K562 (cell line): ENCODE results near the gene LPIN2. TPM values are rescaled to one million over a fixed set of nuclear protein-coding genes. Genes with fewer than 3 reads are reported as not detected.

Experiments used
- BACH1 ChIP-seq: fragments of 200-800 bp; sonication (Bioruptor generic); IDR thresholded peaks from 2 replicates; pipeline ENCODE4 v1.6.1; 2016; ENCODE audit warnings: missing genetic modification characterization, missing compliant biosample characterization
- FOXA3 ChIP-seq, 2 experiments: fragments of 450-650 bp in 1 of 2; sonication (generic) in 1 of 2; formaldehyde crosslinking; IDR thresholded peaks in 1 of 2; conservative IDR thresholded peaks in 1 of 2; 2 replicates each; pipeline versions ENCODE4 v1.4.0 to v1.8.0; 2020 to 2022; ENCODE audit warnings: mild to moderate bottlenecking in 2 of 2, missing genetic modification reagents in 1 of 2
- FOXJ3 ChIP-seq: sonication (generic); formaldehyde crosslinking; IDR thresholded peaks from 2 replicates; pipeline ENCODE4 v1.4.0; 2020; ENCODE audit warnings: mild to moderate bottlenecking, missing genetic modification reagents
- GABPB2 ChIP-seq: fragments of 250-450 bp; sonication (Bioruptor Pico); conservative IDR thresholded peaks from 2 replicates; pipeline ENCODE4 v1.5.1; 2021; ENCODE audit warnings: mild to moderate bottlenecking
- HMG20B ChIP-seq: fragments of 250-450 bp; sonication (Bioruptor Pico); IDR thresholded peaks from 2 replicates; pipeline ENCODE4 v1.5.0; 2021; ENCODE audit warnings: mild to moderate bottlenecking
- HNRNPLL ChIP-seq: fragments of 200-400 bp; formaldehyde crosslinking; IDR thresholded peaks from 2 replicates; pipeline ENCODE4 v1.6.1; 2017; ENCODE audit warnings: low read length, low read depth, mild to moderate bottlenecking; ENCODE audit not compliant: poor library complexity, severe bottlenecking
- KAT8 ChIP-seq: fragments of 450-650 bp; IDR thresholded peaks from 2 replicates; pipeline ENCODE4 v1.6.1; 2016; ENCODE audit warnings: low read depth, mild to moderate bottlenecking
- POLR3A ChIP-seq: IDR thresholded peaks from 2 replicates; pipeline ENCODE4 v1.6.1; 2011; ENCODE audit warnings: borderline replicate concordance, mild to moderate bottlenecking, moderate library complexity; ENCODE audit not compliant: insufficient read length, insufficient read depth; ENCODE audit errors: extremely low read depth
- SMAD1 ChIP-seq: fragments of 150-350 bp; IDR thresholded peaks from 2 replicates; pipeline ENCODE4 v1.6.1; 2014; ENCODE audit warnings: low read length, low read depth; ENCODE audit not compliant: partially characterized antibody
- SMARCC2 ChIP-seq: fragments of 450-650 bp; IDR thresholded peaks from 2 replicates; pipeline ENCODE4 v1.6.1; 2017; ENCODE audit warnings: antibody characterized with exemption, moderate library complexity, mild to moderate bottlenecking, low read depth
- SRSF7 ChIP-seq: fragments of 200-400 bp; formaldehyde crosslinking; optimal IDR thresholded peaks from 2 replicates; pipeline ENCODE3; 2017; ENCODE audit warnings: mild to moderate bottlenecking, low read depth, low read length
- U2AF2 ChIP-seq: fragments of 200-400 bp; formaldehyde crosslinking; optimal IDR thresholded peaks from 2 replicates; pipeline ENCODE3; 2017; ENCODE audit warnings: low read depth, mild to moderate bottlenecking, low read length
- ZBTB17 ChIP-seq: fragments of 450-650 bp; formaldehyde crosslinking; IDR thresholded peaks from 2 replicates; pipeline ENCODE4 v1.4.0; 2020; ENCODE audit warnings: mild to moderate bottlenecking
- ZC3H4 ChIP-seq: sonication (generic); formaldehyde crosslinking; IDR thresholded peaks from 2 replicates; pipeline ENCODE4 v1.9.0; 2021; ENCODE audit warnings: missing genetic modification reagents, borderline replicate concordance
- ZC3H8 ChIP-seq: fragments of 450-650 bp; IDR thresholded peaks from 2 replicates; pipeline ENCODE4 v1.6.1; 2017
- ZNF143 ChIP-seq: sonication (generic); formaldehyde crosslinking; IDR thresholded peaks from 2 replicates; pipeline ENCODE4 v1.9.0; 2022; ENCODE audit warnings: mild to moderate bottlenecking, missing genetic modification reagents
- ZNF174 ChIP-seq: fragments of 250-450 bp; sonication (Bioruptor Pico); IDR thresholded peaks from 2 replicates; pipeline ENCODE4 v1.4.0; 2020; ENCODE audit warnings: mild to moderate bottlenecking
- ZNF253 ChIP-seq: fragments of 250-450 bp; sonication (Bioruptor Pico); conservative IDR thresholded peaks from 2 replicates; pipeline ENCODE4 v1.6.1; 2021; ENCODE audit warnings: mild to moderate bottlenecking
- ZNF282 ChIP-seq: sonication (generic); formaldehyde crosslinking; IDR thresholded peaks from 2 replicates; pipeline ENCODE4 v1.8.1; 2023; ENCODE audit warnings: missing genetic modification reagents
- polyA plus RNA-seq, 8 experiments: library from polyadenylated mRNA; depleted of rRNA in 4 of 8; stranded (reverse) in 5 of 8; unstranded in 3 of 8; fragments of >200 nt; fragmentation: Nextera tagmentation in 2 of 8; fragmentation: Illumina TruSeq in 1 of 8; extraction: Ambion mirVana in 2 of 8; extraction: Trizol in 1 of 8; gene quantifications; 2 replicates each; pipeline versions ENCODE4 v1.2.1 to v1.2.3, GENCODE V29; 2011 to 2014; ENCODE audit warnings: inconsistent platforms in 1 of 8, missing spikeins in 1 of 8
- total RNA-seq, 7 experiments: library from RNA; depleted of rRNA in 6 of 7; stranded (reverse); fragments of >200 nt in 6 of 7; fragmentation: Illumina TruSeq in 2 of 7; extraction: Trizol in 2 of 7; gene quantifications; 2 replicates each; pipeline versions ENCODE4 v1.2.1 to v1.2.3, GENCODE V29; 2011 to 2021; ENCODE audit warnings: low replicate concordance in 1 of 7
- TF ChIP-seq, protein P1 (sequence below), 2 experiments: IDR thresholded peaks; 2 replicates each; pipeline ENCODE4 v1.6.1; 2011; ENCODE audit warnings: borderline replicate concordance in 1 of 2, control low read depth in 1 of 2, low read depth in 1 of 2, low read length in 1 of 2, mild to moderate bottlenecking in 1 of 2, mixed read lengths in 1 of 2, moderate library complexity in 1 of 2; ENCODE audit not compliant: insufficient read depth in 1 of 2, insufficient read length in 1 of 2, poor library complexity in 1 of 2, severe bottlenecking in 1 of 2; ENCODE audit errors: extremely low read depth in 1 of 2
- TF ChIP-seq, protein P2 (sequence below): IDR thresholded peaks from 2 replicates; pipeline ENCODE4 v1.6.1; 2016; ENCODE audit warnings: missing genetic modification characterization, missing compliant biosample characterization
- TF ChIP-seq, protein P3 (sequence below): sonication (generic); formaldehyde crosslinking; IDR thresholded peaks from 2 replicates; pipeline ENCODE4 v1.8.0; 2023; ENCODE audit warnings: mild to moderate bottlenecking, missing genetic modification reagents
- TF ChIP-seq, protein P4 (sequence below): fragments of 450-650 bp; IDR thresholded peaks from one replicate; pipeline ENCODE4 v1.6.1; 2018; ENCODE audit warnings: mild to moderate bottlenecking, moderate library complexity; ENCODE audit not compliant: partially characterized antibody

The LPIN2 gene
- total and polyA plus RNA-seq, 9 of the 15 experiments (the other 6 are each of a cell fraction or from before 2014, with no cell fraction given) = 5.2 to 34.8 (median 24.6) TPM

DNA sequence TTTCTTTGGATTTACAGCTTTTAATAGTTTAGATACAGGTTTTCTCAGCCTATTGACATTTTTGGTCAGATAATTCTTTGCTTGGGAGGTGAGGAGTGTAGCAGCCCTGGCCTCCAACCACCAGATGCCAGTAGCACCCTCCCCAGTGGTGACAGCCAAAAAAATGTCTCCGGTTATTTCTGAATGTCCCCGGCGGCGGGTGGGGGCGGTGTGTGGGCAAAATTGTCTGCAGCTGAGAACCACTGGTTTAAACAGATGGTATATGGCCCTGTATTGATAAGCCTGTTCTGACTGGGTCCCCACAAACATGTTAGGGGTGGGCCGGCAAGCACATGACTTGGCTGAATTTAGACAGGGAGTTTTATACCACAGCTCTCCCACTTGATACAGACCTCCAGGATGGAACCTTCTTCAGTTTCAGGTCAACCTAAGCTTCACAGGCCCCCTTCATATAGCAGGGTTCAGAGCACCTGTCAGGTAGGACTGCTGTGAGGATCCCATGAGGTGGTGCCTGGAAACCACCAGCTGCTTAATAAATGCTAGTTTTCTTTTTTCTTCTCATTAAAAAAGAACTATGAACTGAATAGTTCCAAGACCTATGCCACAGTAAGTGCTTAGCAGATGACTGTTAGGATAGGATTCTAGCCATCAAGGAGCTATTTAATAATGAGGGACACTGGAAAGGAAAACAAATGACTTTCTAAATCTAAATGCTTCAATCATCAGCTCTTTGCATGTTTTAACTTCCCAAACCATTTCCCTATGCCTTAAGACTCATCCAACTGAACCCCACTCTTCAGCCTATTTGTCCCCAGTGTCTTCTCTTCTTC is 18.1 kb downstream of the LPIN2 start (continued):
- TF ChIP-seq, protein P1, sequence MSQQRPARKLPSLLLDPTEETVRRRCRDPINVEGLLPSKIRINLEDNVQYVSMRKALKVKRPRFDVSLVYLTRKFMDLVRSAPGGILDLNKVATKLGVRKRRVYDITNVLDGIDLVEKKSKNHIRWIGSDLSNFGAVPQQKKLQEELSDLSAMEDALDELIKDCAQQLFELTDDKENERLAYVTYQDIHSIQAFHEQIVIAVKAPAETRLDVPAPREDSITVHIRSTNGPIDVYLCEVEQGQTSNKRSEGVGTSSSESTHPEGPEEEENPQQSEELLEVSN (IDR thresholded peaks at IDR 0.05; ENCODE audit: borderline replicate concordance in 1 of 2, extremely low read depth in 1 of 2, insufficient read depth in 1 of 2, insufficient read length in 1 of 2, low read depth in 1 of 2, low read length in 1 of 2, poor library complexity in 1 of 2, severe bottlenecking in 1 of 2) = peak in 1 of 2 experiments; percentile 27
- TF ChIP-seq ZC3H8 (no peak), ZC3H4 (CRISPR knock-in tag) (no peak), SRSF7 (no peak), ZNF174 (CRISPR knock-in tag) (no peak), HNRNPLL (no peak), KAT8 (no peak), POLR3A (no peak), GABPB2 (CRISPR knock-in tag) (no peak), ZNF143 (CRISPR knock-in tag) (no peak), U2AF2 (no peak), SMARCC2 (no peak), BACH1 (0 out of 2 replicates have a peak, but pooled peaks have one; percentile 56), ZNF253 (CRISPR knock-in tag) (no peak), ZNF282 (CRISPR knock-in tag) (no peak), HMG20B (no peak), FOXA3 (CRISPR knock-in tag; conservative IDR thresholded peaks at IDR 0.05 in 1 of 2, IDR thresholded peaks at IDR 0.05 in 1 of 2) (peak in 1 of 2 experiments; percentile 77; a peak in 1 of 4 replicates), FOXJ3 (CRISPR knock-in tag) (no peak), SMAD1 (no peak), ZBTB17 (CRISPR knock-in tag) (no peak; the same call in 1 of the 2 replicates)
- TF ChIP-seq, protein P2, sequence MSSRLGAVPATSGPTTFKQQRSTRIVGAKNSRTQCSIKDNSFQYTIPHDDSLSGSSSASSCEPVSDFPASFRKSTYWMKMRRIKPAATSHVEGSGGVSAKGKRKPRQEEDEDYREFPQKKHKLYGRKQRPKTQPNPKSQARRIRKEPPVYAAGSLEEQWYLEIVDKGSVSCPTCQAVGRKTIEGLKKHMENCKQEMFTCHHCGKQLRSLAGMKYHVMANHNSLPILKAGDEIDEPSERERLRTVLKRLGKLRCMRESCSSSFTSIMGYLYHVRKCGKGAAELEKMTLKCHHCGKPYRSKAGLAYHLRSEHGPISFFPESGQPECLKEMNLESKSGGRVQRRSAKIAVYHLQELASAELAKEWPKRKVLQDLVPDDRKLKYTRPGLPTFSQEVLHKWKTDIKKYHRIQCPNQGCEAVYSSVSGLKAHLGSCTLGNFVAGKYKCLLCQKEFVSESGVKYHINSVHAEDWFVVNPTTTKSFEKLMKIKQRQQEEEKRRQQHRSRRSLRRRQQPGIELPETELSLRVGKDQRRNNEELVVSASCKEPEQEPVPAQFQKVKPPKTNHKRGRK (tag) = no peak
- TF ChIP-seq, protein P3, sequence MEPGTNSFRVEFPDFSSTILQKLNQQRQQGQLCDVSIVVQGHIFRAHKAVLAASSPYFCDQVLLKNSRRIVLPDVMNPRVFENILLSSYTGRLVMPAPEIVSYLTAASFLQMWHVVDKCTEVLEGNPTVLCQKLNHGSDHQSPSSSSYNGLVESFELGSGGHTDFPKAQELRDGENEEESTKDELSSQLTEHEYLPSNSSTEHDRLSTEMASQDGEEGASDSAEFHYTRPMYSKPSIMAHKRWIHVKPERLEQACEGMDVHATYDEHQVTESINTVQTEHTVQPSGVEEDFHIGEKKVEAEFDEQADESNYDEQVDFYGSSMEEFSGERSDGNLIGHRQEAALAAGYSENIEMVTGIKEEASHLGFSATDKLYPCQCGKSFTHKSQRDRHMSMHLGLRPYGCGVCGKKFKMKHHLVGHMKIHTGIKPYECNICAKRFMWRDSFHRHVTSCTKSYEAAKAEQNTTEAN (CRISPR knock-in tag) = no peak
- TF ChIP-seq, protein P4, sequence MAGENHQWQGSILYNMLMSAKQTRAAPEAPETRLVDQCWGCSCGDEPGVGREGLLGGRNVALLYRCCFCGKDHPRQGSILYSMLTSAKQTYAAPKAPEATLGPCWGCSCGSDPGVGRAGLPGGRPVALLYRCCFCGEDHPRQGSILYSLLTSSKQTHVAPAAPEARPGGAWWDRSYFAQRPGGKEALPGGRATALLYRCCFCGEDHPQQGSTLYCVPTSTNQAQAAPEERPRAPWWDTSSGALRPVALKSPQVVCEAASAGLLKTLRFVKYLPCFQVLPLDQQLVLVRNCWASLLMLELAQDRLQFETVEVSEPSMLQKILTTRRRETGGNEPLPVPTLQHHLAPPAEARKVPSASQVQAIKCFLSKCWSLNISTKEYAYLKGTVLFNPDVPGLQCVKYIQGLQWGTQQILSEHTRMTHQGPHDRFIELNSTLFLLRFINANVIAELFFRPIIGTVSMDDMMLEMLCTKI = no peak
